Islet of Langerhans (tissue), 1 donor: Measurements from ENCODE around the gene CNNM4.

Source experiments
- FAIRE-seq: peaks from one replicate; lab custom pipeline; 2011; peaks lifted over from hg19 to GRCh38; lab: Jason Lieb, UNC

The CNNM4 gene

GRCh38 chr2:96815326-96816126 is 54.8 kb downstream of the CNNM4 start:
- no peak for FAIRE-seq

GRCh38 chr2:96816127-96816835 is 55.6 kb downstream of the CNNM4 start, which contains the start of gene CNNM3:
TSS of gene CNNM3 (plus strand) at chr2:96816268. CDS start at chr2:96816278, 10 bp downstream.
- FAIRE-seq: no peak

- FAIRE-seq: no peak
Observed at GRCh38 chr2:96816836-96817702, 56.4 kb downstream of the CNNM4 start.

DNA sequence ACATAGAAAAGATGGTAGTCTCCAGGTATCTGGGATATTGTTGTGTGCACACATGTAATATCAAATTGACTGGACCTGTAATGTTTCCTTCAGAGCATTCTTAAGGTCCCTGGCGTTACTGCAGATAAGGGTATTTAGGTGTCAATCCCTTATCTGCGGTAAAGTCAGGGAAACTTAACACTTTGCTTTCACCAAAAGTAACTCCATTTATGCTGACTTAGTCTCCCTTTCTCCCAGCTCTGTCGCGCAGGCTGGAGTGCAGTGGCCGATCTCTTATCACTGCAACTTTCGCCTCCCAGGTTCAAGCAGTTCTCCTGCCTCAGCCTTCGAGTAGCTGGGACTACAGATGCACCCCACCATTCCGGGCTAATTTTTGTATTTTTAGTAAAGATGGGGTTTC is 57.2 kb downstream of the CNNM4 start:
- no peak for FAIRE-seq

- FAIRE-seq: no peak
Observed at GRCh38 chr2:96819128-96819875, 58.6 kb downstream of the CNNM4 start.

DNA sequence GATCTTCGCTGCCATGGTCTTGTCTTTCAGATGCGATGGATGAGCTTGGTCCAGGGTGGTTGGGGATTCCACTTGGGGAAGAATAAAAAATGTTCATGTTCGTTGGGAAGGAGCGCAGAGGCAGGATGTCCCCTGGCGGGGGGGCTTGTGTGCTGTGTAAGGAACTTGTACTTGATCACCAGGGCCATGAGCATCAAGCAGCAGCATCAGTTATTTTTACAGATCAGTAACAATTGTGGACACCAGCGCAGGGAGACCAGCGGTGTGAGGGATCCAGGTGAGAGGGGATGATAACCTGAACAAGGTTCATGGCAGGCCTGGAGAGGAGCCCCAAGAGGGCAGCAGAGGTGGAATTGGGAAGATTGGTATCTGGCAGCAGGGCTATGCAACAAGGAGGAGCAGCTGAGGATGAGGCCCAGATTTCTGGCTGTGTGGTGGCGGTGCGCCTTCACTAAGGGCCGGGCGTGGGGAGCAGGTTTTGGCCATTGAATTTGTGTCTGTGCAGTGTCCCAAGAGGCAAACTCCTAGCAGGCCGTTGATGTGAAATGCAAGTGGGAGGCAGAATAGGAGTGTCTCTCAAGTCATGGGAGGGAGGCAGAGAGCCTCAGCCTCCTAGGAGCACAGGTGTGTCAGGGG is 59.3 kb downstream of the CNNM4 start:
- no peak for FAIRE-seq

GRCh38 chr2:96821113-96821675 is 60.5 kb downstream of the CNNM4 start:
- no peak for FAIRE-seq

DNA sequence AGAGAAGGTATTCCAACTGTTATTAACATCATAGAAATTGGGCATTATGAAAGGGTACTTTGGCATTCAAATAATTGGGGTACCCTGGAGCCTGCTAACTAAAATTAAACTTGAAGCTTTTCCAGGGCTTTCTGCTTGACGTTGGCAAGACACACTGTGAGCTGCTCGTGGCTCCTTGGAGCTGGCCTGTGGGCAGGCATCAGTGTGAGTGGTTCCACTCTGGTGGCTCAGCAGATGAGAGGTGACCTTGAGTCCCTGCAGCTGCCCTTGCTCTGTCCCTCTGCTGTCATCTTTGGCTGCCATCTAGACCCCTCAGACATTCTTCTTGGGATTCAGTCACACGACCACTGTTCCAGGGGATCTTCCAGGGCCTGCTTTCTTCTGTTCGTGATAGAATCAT is 62.1 kb downstream of the CNNM4 start:
- no peak for FAIRE-seq

- FAIRE-seq: no peak
Observed at GRCh38 chr2:96823198-96823597, 62.5 kb downstream of the CNNM4 start.

- FAIRE-seq: no peak
Observed at GRCh38 chr2:96824079-96824870, 63.6 kb downstream of the CNNM4 start.

- no peak for FAIRE-seq
Observed at GRCh38 chr2:96825057-96825456, 64.4 kb downstream of the CNNM4 start.

DNA sequence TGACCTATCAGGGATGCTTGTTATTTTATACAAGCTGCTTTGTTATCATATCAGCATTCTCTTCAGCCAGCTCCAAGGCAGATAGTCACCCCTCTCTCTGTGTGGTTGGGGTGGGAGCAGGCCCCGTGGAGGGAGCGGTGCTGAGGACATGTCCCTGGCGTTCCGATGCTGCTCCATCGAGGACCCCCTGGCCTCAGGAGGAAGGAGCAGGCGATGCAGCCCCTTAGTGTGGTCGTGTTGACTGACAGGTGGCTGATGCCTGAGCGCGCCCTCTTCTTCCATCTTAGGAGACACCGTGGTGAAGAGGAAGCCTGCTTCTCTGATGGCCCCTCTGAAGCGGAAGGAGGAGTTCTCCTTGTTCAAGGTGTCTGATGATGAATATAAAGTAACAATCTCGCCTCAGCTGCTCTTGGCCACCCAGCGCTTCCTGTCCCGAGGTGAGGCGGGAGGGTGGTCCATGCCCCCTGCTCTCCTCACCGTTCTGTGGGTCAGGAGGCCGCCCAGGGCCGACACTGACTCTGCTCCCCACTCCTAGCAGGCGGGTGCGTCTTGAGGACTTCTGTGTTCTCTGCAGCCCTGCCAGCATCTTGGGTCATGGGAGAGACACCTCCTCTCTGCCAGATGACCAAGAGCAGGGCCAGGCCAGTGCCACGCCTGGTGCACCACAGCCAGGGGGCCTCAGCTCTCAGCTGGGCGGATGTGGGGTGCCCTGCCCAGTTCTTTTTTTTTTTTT is 66.0 kb downstream of the CNNM4 start:
- FAIRE-seq: no peak

- FAIRE-seq: no peak
Observed at GRCh38 chr2:96828436-96828835, 67.7 kb downstream of the CNNM4 start.

- no peak for FAIRE-seq
Observed at GRCh38 chr2:96828874-96829273, 68.2 kb downstream of the CNNM4 start.

DNA sequence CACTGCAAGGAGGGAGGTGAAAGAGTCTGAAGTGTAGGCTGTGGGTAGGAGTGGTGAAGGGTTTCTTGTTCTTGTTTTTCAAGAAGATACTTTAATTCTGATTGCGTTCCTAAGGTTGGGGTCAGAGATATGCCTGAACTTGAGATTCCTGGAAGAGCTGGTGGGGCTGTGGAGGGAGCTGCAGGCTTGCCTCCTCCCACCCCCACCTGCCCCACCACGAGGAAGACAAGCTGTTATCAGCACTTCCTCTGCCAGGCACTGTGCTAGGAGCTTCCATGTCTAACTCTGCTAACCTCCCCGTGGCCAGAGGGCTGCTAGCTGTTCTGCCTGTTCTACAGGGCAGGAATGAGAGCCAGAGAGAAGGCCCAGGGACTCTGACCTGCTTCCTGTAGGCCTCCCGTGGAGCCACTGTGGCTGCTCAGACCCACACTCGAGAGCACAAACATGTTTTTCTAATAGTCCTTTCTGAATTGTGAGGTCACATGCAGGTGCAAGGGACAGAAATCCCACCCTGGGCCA is 69.4 kb downstream of the CNNM4 start:
- no peak for FAIRE-seq

DNA sequence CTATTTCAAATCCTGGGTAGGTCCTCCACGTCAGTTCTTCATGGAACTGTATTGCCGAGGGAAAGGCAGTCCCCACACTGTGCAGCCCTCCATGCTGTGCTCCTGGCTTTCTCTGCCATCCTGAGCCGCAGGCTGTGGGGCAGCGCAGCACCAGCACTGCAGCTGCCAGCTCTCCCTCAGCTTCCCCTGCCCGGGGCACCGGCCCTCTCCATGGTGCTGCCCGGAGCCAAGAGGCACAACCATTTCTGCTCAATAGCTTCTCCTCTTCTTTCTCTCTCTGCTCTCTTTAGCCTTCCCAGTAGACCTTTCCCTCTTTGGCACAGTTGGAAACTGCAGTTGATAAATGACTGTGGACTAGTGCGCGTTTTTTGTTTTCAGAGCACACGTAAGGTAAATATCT is 71.0 kb downstream of the CNNM4 start:
- no peak for FAIRE-seq

GRCh38 chr2:96832408-96832753 is 71.7 kb downstream of the CNNM4 start:
- no peak for FAIRE-seq

DNA sequence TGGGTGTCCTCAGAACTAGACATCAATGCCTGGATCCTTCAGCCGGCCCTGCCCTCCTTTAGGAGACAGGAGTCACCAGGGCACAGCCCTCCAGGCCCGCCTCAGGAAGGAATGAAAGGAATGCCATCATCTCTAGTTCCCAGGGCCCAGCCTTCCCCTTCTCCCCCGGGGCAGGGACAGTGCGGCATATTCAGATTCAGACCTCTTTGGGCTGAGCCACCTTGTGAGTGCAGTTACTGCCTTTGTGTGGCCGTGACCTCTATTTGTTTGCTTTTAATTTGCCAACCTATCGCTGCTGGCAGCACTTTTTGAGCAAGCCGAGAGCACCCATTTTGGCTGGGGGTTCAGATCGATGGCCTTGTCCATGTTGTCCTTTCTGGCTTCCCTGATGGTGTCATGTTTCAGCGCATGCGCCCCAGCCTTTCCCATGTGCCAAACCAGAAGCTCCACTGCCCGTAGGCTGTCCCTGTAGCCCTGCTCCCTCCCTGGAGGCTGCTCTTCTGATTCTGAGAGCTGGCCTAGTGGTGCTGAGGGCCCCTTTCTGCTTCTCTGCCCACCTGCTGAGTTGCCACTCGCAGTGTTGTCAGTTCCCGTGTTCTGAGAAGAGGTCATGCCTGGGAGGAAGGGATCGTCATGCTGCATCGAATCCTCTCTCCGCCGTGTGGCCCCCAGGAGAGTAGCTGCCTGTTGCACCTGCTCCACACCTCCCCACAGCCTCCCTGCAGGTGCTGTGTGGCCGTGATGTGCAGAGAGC is 72.2 kb downstream of the CNNM4 start:
- FAIRE-seq: no peak

GRCh38 chr2:96835830-96836229 is 75.1 kb downstream of the CNNM4 start:
- FAIRE-seq: no peak
